Suprapubic skin (tissue), 4 donors: ENCODE measurements around the gene PEX11A. TPM values are rescaled to one million over a fixed set of nuclear protein-coding genes. Genes with fewer than 3 reads are reported as not detected.

ENCODE experiments used
- DNase-seq, 2 donors: peaks; one replicate each; pipeline ENCODE4 v3.0.0-alpha.2; 2019; ENCODE audit warnings: low spot score in 2 of 2
- H3K27ac ChIP-seq: fragments of 200-600 bp; sonication (generic); one replicate; pipeline ENCODE4 v1.5.1; 2019
- H3K27me3 ChIP-seq: fragments of 200-600 bp; sonication (generic); one replicate; pipeline ENCODE4 v1.5.1; 2019
- H3K36me3 ChIP-seq: fragments of 200-600 bp; sonication (generic); one replicate; pipeline ENCODE4 v1.5.1; 2019
- H3K4me1 ChIP-seq: fragments of 200-600 bp; sonication (generic); one replicate; pipeline ENCODE4 v1.5.1; 2019
- H3K4me3 ChIP-seq: fragments of 200-600 bp; sonication (generic); one replicate; pipeline ENCODE4 v1.5.1; 2019; ENCODE audit warnings: mild to moderate bottlenecking
- H3K9me3 ChIP-seq: fragments of 200-600 bp; sonication (generic); one replicate; pipeline ENCODE4 v1.5.1; 2019
- CTCF ChIP-seq, 2 donors: fragments of 200-600 bp in 1 of 2; fragments of 450-650 bp in 1 of 2; sonication (generic) in 1 of 2; IDR thresholded peaks; one replicate each; pipeline ENCODE4 v1.5.1; 2016 to 2019; ENCODE audit warnings: antibody characterized with exemption in 2 of 2, mild to moderate bottlenecking in 1 of 2, moderate library complexity in 1 of 2
- EP300 ChIP-seq: sonication (generic); formaldehyde crosslinking; IDR thresholded peaks from one replicate; pipeline ENCODE4 v1.6.1; 2017; ENCODE audit warnings: antibody characterized with exemption
- POLR2A ChIP-seq, 2 donors: fragments of 450-650 bp; IDR thresholded peaks; one replicate each; pipeline ENCODE4 v1.6.1; 2017; ENCODE audit warnings: antibody characterized with exemption in 2 of 2, mild to moderate bottlenecking in 2 of 2, moderate library complexity in 2 of 2
- POLR2AphosphoS5 ChIP-seq, 3 donors: sonication (generic); formaldehyde crosslinking; IDR thresholded peaks; one replicate each; pipeline ENCODE4 v1.6.1; 2017; ENCODE audit warnings: antibody characterized with exemption in 3 of 3
- WGBS: methylation state at CpG from one replicate; pipeline ENCODE4 v1.1.5; 2018; 5-methylcytosine and 5-hydroxymethylcytosine counted together
- total RNA-seq, 4 donors: library from RNA; depleted of rRNA; stranded (reverse); fragments of >200 nt; gene quantifications; one replicate each; pipeline ENCODE4 v1.1.0, GENCODE V29; 2016

PEX11A gene
- total RNA-seq, 4 donors from 2014 or later: 7.9 to 16.9 (median 10.6) TPM

- Histone ChIP-seq H3K9me3 (no peaks in the 10 kb centered on the region), H3K36me3 (no peaks in the 10 kb centered on the region), H3K4me3 (no peak overlapping the region), H3K4me1 (no peaks in the 10 kb centered on the region), H3K27ac (no peak overlapping the region), H3K27me3 (no peaks in the 10 kb centered on the region)
- TF ChIP-seq POLR2A (IDR thresholded peaks at IDR 0.05) (no peak), EP300 (no peak), POLR2AphosphoS5 (IDR thresholded peaks at IDR 0.05) (no peak), CTCF (IDR thresholded peaks at IDR 0.05) (no peak)
- DNase-seq: no peak
- 87% methylated on average over 2 of the region's 2 CpGs for WGBS
These were observed 24.2 kb upstream of the PEX11A start for GRCh38 chr15:89714775-89715174.

- Histone ChIP-seq H3K9me3 (no peaks in the 10 kb centered on the region), H3K36me3 (no peaks in the 10 kb centered on the region), H3K27ac (no peak overlapping the region), H3K4me1 (no peaks in the 10 kb centered on the region), H3K27me3 (no peaks in the 10 kb centered on the region), H3K4me3 (no peak overlapping the region)
- WGBS: 76% methylated on average over 1 of the region's 1 CpG
- DNase-seq: no peak
- no peak for TF ChIP-seq CTCF (IDR thresholded peaks at IDR 0.05)
- no peak for TF ChIP-seq POLR2A (IDR thresholded peaks at IDR 0.05)
- no peak for TF ChIP-seq EP300
- no peak for TF ChIP-seq POLR2AphosphoS5 (IDR thresholded peaks at IDR 0.05)
These were observed 17.0 kb upstream of the PEX11A start for GRCh38 chr15:89707577-89707976.

GRCh38 chr15:89704411-89704810 lies 13.9 kb upstream of the PEX11A start:
- Histone ChIP-seq H3K4me1 (no peaks in the 10 kb centered on the region), H3K27ac (no peak overlapping the region), H3K27me3 (peaks cover 5% of the 10 kb centered on the region), H3K4me3 (no peak overlapping the region), H3K36me3 (no peaks in the 10 kb centered on the region), H3K9me3 (no peaks in the 10 kb centered on the region)
- no peak for TF ChIP-seq POLR2AphosphoS5 (IDR thresholded peaks at IDR 0.05)
- no peak for TF ChIP-seq POLR2A (IDR thresholded peaks at IDR 0.05)
- no peak for TF ChIP-seq EP300
- TF ChIP-seq CTCF (IDR thresholded peaks at IDR 0.05): no peak
- no peak for DNase-seq

GRCh38 chr15:89695198-89695597 lies 4.6 kb upstream of the PEX11A start:
- Histone ChIP-seq H3K4me1 (peaks cover 6% of the 10 kb centered on the region), H3K27me3 (no peaks in the 10 kb centered on the region), H3K27ac (no peak overlapping the region), H3K36me3 (no peaks in the 10 kb centered on the region), H3K9me3 (no peaks in the 10 kb centered on the region), H3K4me3 (no peak overlapping the region)
- WGBS: 82% methylated on average over 1 of the region's 1 CpG
- TF ChIP-seq CTCF (IDR thresholded peaks at IDR 0.05): no peak
- no peak for TF ChIP-seq POLR2AphosphoS5 (IDR thresholded peaks at IDR 0.05)
- TF ChIP-seq POLR2A (IDR thresholded peaks at IDR 0.05): no peak
- no peak for TF ChIP-seq EP300
- DNase-seq: no peak

- TF ChIP-seq POLR2AphosphoS5 (IDR thresholded peaks at IDR 0.05) (no peak), CTCF (IDR thresholded peaks at IDR 0.05) (no peak), POLR2A (IDR thresholded peaks at IDR 0.05) (no peak), EP300 (no peak)
- no peak for DNase-seq
- no peaks in the 10 kb centered on the region for H3K27me3 ChIP-seq
- no peaks in the 10 kb centered on the region for H3K9me3 ChIP-seq
- H3K4me3 ChIP-seq: no peak overlapping the region
- 73% methylated on average over 1 of the region's 1 CpG for WGBS
- no peak overlapping the region for H3K27ac ChIP-seq
- peaks cover 18% of the 10 kb centered on the region for H3K4me1 ChIP-seq
- no peaks in the 10 kb centered on the region for H3K36me3 ChIP-seq
These were observed 3.1 kb upstream of the PEX11A start for GRCh38 chr15:89693696-89694095.
